Vagina (tissue), 2 donors: ENCODE results near the gene C2orf81. TPM values are rescaled to one million over a fixed set of nuclear protein-coding genes. Genes with fewer than 3 reads are reported as not detected.
"Not testable (repeated sequence)": the region's sequence is repeated elsewhere in the genome, so short reads cannot be mapped to it uniquely, and the experiment has no call there.

Source experiments
- DNase-seq, 2 donors: peaks; one replicate each; pipeline ENCODE4 v3.0.0-alpha.2; 2017; ENCODE audit errors: extremely low spot score in 2 of 2
- H3K27ac ChIP-seq: fragments of 200-600 bp; sonication (generic); one replicate; pipeline ENCODE4 v1.5.1; 2019
- H3K27me3 ChIP-seq: fragments of 200-600 bp; sonication (generic); one replicate; pipeline ENCODE4 v1.5.1; 2019
- H3K36me3 ChIP-seq, 2 donors: fragments of 200-600 bp; sonication (generic); one replicate each; pipeline ENCODE4 v1.5.1; 2017 to 2019
- H3K4me1 ChIP-seq: fragments of 200-600 bp; sonication (generic); one replicate; pipeline ENCODE4 v1.5.1; 2019
- H3K4me3 ChIP-seq, 2 donors: fragments of 200-600 bp; sonication (generic); 1 replicate in 1 of 2; 2 replicates in 1 of 2; pipeline ENCODE4 v1.5.1; 2016 to 2019
- H3K9me3 ChIP-seq: fragments of 200-600 bp; sonication (generic); one replicate; pipeline ENCODE4 v1.5.1; 2019
- POLR2A ChIP-seq, 2 donors: fragments of 450-650 bp; IDR thresholded peaks; one replicate each; pipeline ENCODE4 v1.6.1; 2017; ENCODE audit warnings: antibody characterized with exemption in 2 of 2, mild to moderate bottlenecking in 2 of 2, moderate library complexity in 2 of 2
- POLR2AphosphoS5 ChIP-seq, 2 donors: sonication (generic); formaldehyde crosslinking; IDR thresholded peaks; one replicate each; pipeline ENCODE4 v1.9.0; 2017; ENCODE audit warnings: antibody characterized with exemption in 2 of 2, mild to moderate bottlenecking in 2 of 2, low read depth in 1 of 2; ENCODE audit not compliant: insufficient read depth in 1 of 2
- intact Hi-C: fragments of 100-400 bp; cut with DNase I; formaldehyde crosslinking; loops from one replicate; pipeline ENCODE4 v1.15.1; 2023
- total RNA-seq: library from RNA; depleted of rRNA; stranded (reverse); fragments of >200 nt; gene quantifications from one replicate; pipeline ENCODE4 v1.2.3, GENCODE V29; 2016
- TF ChIP-seq, protein P1 (sequence below), 3 experiments: fragments of 450-650 bp in 2 of 3; fragments of 200-600 bp in 1 of 3; sonication (generic) in 1 of 3; IDR thresholded peaks; one replicate each; pipeline ENCODE4 v1.5.1; 2017 to 2019; ENCODE audit warnings: antibody characterized with exemption in 3 of 3, mild to moderate bottlenecking in 2 of 3, moderate library complexity in 2 of 3

The C2orf81 gene
- total RNA-seq, 1 donor from 2014 or later: 2.7 TPM

DNA sequence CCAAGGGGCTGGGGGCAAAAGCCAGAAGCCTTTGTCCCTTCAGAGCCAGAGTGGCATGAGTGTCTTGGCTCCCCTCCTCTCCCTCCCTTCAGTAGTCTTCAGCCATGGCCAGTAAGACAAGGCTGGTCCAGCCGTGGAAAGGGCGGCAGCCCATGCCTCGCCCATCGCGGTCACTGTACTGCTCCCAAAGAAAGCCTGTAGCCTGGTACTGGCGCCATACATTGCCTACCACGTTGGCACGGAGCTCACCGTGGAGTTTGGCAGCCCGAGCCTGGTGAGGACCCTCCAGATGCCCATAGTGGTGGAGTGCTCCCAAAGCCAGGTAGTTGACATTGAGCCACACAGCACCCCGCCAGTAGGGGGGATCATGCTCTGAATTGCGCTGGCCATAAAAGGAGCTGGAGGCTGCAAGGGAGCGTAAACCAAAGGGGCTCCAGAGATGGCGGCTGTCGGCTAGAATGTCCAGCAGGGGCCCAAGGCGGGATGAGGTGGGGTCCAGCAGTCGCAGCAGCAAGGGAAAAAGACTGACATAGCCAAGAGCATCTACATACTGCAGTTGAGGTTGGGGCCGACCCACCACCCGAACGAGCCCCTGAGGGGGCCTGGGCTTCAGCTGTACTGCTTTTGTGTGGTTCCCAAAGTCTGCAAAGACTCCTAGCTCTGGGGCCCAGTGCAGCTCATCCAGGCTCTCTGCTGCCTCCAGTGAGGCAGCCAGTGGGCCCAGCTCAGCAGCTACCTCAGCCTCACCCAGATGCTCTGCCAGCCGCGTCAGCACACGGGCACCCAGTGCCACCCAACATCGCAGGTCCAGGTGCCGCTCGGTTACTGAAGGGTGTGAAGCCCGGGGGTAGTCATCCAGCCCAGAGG lies 40.0 kb upstream of the C2orf81 start:
- Histone ChIP-seq H3K36me3 (peaks cover 0 to 12% of the 10 kb centered on the region in 2 donors), H3K9me3 (no peaks in the 10 kb centered on the region), H3K27me3 (no peaks in the 10 kb centered on the region), H3K4me3 (no peak overlapping the region), H3K4me1 (peaks cover 45% of the 10 kb centered on the region), H3K27ac (no peak overlapping the region)
- DNase-seq: no peak
- TF ChIP-seq, protein P1, sequence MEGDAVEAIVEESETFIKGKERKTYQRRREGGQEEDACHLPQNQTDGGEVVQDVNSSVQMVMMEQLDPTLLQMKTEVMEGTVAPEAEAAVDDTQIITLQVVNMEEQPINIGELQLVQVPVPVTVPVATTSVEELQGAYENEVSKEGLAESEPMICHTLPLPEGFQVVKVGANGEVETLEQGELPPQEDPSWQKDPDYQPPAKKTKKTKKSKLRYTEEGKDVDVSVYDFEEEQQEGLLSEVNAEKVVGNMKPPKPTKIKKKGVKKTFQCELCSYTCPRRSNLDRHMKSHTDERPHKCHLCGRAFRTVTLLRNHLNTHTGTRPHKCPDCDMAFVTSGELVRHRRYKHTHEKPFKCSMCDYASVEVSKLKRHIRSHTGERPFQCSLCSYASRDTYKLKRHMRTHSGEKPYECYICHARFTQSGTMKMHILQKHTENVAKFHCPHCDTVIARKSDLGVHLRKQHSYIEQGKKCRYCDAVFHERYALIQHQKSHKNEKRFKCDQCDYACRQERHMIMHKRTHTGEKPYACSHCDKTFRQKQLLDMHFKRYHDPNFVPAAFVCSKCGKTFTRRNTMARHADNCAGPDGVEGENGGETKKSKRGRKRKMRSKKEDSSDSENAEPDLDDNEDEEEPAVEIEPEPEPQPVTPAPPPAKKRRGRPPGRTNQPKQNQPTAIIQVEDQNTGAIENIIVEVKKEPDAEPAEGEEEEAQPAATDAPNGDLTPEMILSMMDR (IDR thresholded peaks at IDR 0.05): no peak
- TF ChIP-seq POLR2A (IDR thresholded peaks at IDR 0.05): no peak
- TF ChIP-seq POLR2AphosphoS5 (IDR thresholded peaks at IDR 0.05; ENCODE audit: insufficient read depth in 1 of 2, low read depth in 1 of 2): no peak
- intact Hi-C loops: no loop called here

DNA sequence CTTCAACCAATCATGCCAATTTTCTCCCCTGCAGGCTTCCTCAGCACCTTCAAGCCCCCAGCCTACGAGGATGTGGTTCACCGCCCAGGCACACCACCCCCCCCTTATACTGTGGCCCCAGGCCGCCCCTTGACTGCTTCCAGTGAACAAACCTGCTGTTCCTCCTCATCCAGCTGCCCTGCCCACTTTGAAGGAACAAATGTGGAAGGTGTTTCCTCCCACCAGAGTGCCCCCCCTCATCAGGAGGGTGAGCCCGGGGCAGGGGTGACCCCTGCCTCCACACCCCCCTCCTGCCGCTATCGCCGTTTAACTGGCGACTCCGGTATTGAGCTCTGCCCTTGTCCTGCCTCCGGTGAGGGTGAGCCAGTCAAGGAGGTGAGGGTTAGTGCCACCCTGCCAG lies 38.8 kb upstream of the C2orf81 start:
- H3K36me3 ChIP-seq: peaks cover 0 to 12% of the 10 kb centered on the region in 2 donors
- H3K9me3 ChIP-seq, H3K4me3 ChIP-seq, H3K27ac ChIP-seq, intact Hi-C loops, H3K27me3 ChIP-seq, DNase-seq: not testable (repeated sequence)
- H3K4me1 ChIP-seq: peaks cover 50% of the 10 kb centered on the region

DNA sequence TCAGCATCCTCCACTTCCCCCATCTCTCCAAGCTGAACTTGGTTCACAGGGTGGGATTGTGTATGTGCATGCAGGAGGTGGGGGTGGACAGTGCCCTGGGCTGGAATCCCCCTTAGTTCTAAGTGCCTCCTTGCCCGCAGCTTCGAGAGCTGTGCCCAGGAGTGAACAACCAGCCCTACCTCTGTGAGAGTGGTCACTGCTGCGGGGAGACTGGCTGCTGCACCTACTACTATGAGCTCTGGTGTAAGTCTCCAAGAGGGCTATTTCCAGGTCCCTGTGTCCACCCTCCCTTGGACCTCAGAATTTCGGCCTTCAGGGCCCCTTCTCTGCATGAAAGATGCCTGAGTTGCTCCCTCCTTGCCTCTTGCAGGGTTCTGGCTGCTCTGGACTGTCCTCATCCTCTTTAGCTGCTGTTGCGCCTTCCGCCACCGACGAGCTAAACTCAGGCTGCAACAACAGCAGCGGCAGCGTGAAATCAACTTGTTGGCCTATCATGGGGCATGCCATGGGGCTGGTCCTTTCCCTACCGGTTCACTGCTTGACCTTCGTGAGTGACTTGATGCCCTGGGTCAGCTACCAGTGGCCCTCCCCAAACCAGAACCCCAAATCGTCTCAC lies 38.2 kb upstream of the C2orf81 start:
- H3K4me1 ChIP-seq: peaks cover 50% of the 10 kb centered on the region
- H3K4me3 ChIP-seq: not testable (repeated sequence)

DNA sequence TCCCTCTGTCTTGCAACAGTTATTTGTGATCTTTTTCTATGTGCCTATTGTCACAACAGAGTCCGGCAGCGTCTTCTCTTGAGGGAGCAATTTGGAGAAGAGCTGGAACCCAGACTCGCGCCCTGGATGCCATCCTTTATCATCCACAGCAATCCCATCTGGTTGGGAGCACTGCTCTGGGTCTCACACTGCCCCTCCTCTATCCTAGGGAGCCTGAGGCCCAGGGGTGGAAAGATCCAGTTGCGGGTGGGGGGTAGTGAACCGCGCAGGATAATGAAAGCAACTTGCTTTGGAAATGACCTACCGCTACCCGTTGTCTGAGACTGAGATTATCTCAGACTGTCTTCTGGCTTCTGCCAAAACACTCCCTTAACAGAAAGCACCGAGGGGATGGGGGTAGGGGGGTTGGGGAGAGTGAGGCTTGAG lies 37.5 kb upstream of the C2orf81 start:
- intact Hi-C loops: no loop called here
- H3K27me3 ChIP-seq: no peaks in the 10 kb centered on the region
- H3K4me1 ChIP-seq: peaks cover 43% of the 10 kb centered on the region
- H3K36me3 ChIP-seq: peaks cover 0 to 12% of the 10 kb centered on the region in 2 donors
- TF ChIP-seq, protein P1 (IDR thresholded peaks at IDR 0.05): no peak
- TF ChIP-seq POLR2A (IDR thresholded peaks at IDR 0.05): no peak
- no peak for TF ChIP-seq POLR2AphosphoS5 (IDR thresholded peaks at IDR 0.05; ENCODE audit: insufficient read depth in 1 of 2, low read depth in 1 of 2)
- H3K4me3 ChIP-seq: peak overlapping the region; percentile 79 to 88
- DNase-seq: no peak
- H3K27ac ChIP-seq: peak overlapping the region; percentile 66
- H3K9me3 ChIP-seq: no peaks in the 10 kb centered on the region

More for the DNA sequence above, 38.2 kb upstream of the C2orf81 start:
- H3K36me3 ChIP-seq: peaks cover 0 to 12% of the 10 kb centered on the region in 2 donors
- H3K9me3 ChIP-seq, H3K27ac ChIP-seq, intact Hi-C loops, H3K27me3 ChIP-seq, DNase-seq: not testable (repeated sequence)

DNA sequence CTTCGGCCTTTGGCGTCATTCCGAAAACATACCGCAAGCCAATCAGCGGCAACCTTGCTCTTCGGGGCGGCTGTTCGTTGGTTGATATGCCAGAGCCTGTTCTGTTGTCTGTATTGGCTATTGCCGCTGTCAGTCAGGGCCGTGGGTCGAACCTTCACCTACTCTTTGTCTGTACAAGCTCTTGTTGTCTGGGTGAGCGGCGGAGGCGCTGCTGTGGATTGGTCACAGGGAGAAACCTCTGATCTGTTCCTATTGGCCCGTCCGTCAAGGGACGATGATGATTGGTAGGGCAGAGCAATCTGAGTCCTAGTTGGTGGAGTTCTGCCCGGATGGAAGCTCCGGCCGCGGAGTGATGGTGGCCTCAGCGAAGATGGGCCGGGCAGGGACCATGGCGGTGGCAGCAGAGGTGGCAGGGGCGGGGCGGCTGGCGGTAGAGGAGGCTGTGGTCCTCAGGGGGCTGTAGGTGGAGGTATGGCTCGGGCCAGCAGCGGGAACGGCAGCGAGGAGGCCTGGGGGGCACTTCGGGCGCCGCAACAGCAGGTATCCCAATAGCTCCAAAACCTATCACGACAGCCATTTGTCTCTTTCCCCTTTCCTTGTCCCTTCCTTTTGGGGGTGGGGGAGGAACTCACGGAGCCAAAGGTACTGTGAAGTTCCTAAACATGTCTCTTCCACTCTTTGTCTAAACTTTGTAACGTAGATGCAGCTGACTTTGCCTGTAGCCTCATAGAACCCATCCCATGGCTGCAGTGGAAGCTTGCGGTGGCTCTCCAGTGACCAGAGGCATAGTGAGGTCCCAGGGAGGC lies 36.9 kb upstream of the C2orf81 start, which contains the start of gene WBP1:
Gene WBP1 (plus strand): TSS at position 307 of the 806 bp plus-strand sequence. CDS start 165 bp downstream, at position 472.
- intact Hi-C loops: no loop called here
- peak within 1 kb of the TSS; percentile 96 for H3K27ac ChIP-seq
- peaks cover 0 to 12% of the 10 kb centered on the region in 2 donors for H3K36me3 ChIP-seq
- DNase-seq: peak; percentile 100
- H3K4me1 ChIP-seq: peaks cover 37% of the 10 kb centered on the region
- H3K27me3 ChIP-seq: no peaks in the 10 kb centered on the region
- H3K9me3 ChIP-seq: no peaks in the 10 kb centered on the region
- peak within 1 kb of the TSS; percentile 79 to 88 for H3K4me3 ChIP-seq
- peak in 1 of 2 donors; percentile 7 for TF ChIP-seq POLR2A (IDR thresholded peaks at IDR 0.05)
- TF ChIP-seq POLR2AphosphoS5 (IDR thresholded peaks at IDR 0.05; ENCODE audit: insufficient read depth in 1 of 2, low read depth in 1 of 2): peak; percentile 77 to 90
- TF ChIP-seq, protein P1 (IDR thresholded peaks at IDR 0.05): no peak
